Measurements from ENCODE around the gene SERPINA9.
"Not testable (repeated sequence)": the region's sequence is repeated elsewhere in the genome, so short reads cannot be mapped to it uniquely, and the experiment has no call there.

Gene SERPINA9, protein sequence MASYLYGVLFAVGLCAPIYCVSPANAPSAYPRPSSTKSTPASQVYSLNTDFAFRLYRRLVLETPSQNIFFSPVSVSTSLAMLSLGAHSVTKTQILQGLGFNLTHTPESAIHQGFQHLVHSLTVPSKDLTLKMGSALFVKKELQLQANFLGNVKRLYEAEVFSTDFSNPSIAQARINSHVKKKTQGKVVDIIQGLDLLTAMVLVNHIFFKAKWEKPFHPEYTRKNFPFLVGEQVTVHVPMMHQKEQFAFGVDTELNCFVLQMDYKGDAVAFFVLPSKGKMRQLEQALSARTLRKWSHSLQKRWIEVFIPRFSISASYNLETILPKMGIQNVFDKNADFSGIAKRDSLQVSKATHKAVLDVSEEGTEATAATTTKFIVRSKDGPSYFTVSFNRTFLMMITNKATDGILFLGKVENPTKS

DNA sequence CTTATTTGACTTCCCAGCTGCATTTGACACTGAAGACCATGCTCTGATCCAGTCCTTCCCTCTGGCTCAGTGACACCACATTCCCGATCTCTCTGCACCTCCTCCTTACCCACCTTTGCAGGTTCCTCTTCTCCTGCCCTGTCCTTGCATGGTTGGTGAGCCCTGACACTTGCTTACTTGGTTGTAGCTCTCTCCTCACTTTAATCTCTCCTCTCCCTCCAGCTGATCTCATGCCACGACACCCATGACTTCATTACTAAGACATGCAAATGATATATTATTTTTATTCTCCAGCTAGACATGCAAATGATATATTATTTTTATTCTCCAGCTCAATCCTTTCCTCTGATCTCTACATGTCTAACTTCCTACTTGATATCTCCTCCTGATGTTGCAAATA is at the start of gene SERPINA9:
SERPINA9 (minus strand) TSS at position 175 of the 400 bp plus-strand sequence. CDS start 6,357 bp downstream, outside the sequence.
- DNase-seq = no peak

DNA sequence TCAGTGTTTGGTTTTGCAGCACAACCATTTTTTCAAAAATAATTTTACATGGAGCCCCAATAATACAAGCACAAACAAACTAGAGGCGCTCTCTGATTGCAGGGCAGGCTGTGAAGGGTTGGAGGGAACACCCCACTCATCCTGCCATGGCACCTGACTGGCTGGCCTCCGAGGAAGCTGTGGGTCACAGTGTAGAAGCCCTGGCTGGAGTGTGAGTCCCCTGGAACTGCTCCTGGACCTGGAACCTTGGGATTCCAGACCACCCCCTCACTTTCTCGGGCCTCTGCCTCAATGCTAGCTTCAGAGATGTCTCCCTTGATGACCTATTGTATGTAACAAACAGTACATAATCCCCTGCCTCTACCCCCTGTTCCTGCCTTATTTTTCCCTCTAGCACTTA is 48.1 kb upstream of the SERPINA9 start:
- no peak for DNase-seq

DNA sequence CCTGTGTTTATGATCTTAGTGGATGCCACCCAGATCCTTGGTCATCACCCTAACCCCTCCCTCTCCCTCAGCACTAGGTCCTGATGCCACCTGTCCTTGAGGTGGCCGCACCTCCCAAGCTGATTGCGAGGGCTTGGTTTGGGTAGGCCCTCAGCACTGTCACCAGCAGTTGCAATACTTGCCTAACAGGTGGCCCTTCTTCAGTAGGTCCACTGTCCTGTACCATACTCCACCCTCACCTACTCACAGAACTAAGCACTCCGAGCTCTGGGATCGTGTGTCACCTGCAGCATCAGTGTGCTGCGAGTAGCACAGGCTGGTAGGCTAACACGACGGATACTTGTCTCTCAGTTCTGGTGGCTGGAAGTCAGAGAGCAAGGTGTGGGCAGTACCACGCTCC is 47.3 kb upstream of the SERPINA9 start:
- DNase-seq = no peak

DNA sequence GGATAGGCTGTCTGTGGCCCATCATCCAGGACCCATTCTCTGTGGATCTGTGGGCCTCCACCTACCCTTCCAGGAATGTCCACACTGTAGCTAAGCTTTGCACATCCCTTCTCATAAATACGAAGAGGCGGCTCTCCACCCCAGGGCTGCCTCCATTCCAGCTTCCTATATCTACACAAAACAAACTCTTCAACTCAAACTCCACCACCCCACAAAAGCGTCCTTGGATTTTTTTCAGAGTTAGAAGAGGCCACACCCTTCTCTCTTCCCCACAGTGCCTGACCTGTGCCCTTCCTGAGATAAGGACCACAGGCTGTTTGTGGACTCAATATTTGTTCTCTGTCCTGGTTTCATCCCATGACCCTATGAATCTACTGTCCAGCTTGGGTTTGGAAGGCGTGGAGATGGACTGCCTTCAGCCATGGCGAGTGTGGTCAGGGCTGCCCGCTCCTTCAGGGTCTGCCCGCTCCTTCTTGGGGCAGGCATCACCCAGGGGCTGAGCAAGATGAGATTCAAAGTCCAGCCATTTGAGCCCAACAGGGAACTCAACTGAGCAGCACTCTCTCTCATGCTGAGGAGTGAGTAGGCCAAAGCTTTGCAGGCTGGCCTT is 46.2 kb upstream of the SERPINA9 start:
- no peak for DNase-seq

DNA sequence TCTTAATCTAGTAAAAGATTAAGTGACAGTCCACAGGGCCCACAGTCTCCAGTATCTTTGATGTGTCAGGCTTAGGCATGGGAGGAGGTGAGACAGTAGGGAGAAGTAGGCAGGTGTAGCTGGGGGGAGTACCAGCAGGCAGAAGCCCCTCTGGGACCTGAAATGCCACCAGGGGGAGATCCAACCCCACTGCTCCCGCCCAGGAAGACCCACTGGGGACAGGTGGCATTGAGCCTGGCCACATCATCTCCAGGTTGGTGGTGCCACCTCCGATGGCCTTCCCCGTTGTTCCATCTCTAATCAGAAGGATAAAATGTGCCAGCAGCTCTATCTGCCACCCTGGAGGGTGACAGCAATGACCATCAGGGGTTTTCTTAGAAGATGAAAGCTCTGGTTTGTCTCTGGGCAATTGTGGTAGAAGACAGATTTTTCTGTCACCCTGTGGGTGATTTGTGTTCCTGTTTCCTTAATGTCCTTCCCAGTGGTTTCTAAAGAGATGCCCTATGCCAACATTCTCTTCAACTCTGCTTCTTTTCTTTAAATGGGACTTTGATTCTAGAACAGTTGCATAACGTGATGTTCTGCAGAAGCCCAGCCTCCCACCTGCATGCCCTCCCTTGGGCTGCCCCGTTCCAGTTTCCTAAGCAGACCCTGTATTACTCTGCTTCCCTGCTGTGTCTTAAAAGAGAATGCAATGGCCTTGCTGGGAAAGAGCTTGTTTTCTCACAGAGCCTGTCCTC is 45.5 kb upstream of the SERPINA9 start:
- no peak for DNase-seq

DNA sequence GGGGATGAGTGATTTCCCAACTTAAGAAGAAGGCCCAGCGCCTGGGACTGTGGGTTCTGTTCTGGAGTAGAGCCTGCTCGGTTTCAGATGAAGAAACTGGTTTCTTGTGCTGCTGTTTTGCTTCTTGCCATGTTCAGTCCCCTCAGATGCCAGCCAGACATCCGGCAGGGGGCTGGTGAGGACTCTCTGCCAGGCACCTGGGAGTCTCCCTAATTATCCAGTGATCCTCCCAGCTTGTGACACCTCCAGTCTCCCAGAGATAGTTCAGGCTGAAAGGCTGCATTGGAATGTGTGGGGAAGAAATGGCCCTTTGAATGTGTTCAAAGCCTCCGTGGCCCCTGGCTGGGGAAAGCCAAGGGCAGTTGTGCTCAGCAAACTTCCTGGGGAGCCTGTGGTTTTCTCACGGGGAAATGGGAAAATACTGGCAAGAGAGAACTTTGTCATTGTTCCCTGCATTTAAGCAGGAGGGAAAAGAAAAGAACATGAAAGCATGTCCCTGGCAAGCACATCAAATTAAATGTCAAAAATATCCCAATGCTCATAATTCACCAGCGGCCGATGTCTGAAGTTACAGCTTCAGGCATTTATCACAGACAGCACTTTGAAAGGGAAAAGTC is 41.8 kb upstream of the SERPINA9 start:
- DNase-seq = no peak

DNA sequence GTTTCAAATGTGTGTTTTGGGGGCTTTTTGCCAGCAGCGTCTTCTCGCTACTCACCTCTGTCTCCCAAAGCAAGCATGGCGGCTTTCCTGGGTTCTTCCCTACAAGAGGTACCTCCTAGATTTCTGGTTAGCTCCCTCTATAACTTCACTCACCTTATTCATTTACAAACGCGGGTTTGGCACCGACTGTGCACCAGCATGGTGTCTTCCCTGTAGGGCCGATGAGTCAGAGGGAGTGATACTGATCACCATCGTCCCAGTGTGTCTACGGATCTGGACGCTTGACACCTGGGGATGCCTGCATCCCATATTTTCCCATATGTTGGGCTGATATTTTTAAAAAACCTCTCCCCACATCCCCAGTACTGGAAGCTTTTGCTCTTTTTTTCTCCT is 41.2 kb upstream of the SERPINA9 start:
- DNase-seq = no peak

DNA sequence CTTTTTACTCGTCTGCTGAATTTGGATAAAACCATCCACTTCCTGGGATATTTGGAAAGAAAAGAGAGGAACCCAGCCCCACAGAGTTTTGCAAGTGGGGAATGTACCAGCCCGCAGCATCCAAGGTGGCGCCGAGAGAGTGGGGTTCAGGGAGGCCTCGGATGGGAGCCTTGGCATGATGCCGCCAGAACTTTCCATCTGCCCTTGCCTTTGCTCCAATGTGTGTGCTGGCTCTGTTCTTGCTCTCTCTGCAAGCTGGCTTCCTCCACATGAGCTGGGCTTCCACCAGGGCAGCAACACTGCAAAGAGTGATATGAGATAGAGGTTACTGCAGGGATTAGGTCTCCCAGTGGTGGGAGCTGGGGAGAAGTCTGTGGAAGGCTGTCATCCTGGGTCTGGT is 39.9 kb upstream of the SERPINA9 start:
- DNase-seq = no peak

DNA sequence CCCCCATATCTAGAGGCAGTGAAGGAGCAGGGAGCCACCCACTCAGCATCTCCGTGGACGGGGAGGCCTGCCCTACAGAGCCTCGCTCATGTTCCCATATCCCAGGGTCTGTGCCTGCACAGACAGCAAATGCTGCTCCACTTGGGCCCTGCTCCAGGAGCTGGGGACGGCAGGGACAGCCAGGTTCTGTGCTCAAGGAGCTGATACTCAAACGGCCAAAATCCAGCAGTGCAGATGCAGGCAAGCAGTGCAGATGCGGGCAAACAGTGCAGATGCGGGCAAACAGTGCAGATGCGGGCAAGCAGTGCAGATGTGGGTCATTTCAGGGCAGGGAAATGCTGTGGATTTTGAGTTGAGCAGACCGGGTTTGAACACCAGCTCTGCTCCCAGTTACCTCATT is 39.4 kb upstream of the SERPINA9 start:
- no peak for DNase-seq

DNA sequence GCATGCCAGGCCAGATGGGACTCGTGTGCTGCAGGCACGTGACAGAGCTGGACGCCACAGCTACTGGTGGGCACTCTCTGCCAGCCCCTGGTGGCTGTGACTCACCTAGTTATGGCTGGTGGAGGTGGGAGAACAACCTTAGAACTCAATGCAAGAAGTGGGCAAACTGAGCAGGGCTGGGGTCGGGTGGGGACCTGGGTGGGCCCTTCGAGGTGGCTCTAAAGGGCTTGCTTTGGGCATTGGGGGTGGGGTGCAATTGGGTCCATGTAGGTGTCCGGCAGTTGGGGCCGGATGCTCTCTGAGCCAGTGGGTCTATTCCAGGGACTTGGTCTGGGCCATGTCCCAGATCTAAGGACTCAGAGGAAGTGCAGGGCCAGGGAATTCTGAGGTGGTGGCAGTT is 38.4 kb upstream of the SERPINA9 start:
- no peak for DNase-seq

DNA sequence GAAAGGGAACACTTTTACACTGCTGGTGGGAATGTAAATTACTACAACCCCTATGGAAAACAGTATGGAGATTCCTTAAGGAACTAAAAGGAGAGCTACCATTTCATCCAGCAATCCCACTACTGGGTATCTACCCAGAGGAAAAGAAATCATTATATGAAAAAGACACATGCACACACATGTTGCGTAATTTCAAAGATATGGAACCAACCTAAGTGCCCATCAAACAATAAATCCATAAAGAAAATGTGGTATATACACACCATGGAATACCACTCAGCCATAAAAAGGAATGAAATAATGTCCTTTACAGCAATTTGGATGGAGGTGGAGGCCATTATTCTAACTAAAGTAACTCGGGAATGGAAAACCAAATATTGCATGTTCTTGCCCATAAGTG is 34.5 kb upstream of the SERPINA9 start:
- not testable (repeated sequence) for DNase-seq

DNA sequence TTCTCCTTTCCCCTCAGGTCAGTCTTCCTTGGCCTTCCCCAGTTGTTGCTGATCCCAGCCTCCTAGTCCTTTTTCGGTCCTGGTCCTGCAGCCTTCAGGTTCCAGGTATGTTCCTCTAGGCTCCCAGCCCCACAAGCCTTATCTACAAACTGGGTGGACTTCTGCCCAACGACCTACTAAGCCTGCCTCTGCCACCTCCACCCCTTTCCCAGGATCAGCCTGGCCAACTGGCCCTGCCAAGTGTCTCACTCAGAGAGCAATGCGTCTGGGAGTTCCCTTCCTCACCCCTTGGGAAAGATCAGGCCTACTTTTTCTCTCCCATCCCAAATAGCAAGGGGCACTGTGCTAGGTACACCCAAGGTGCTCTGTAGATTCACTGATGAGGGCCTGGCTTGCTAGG is 33.4 kb upstream of the SERPINA9 start, which contains the start of gene SERPINA12:
SERPINA12 (minus strand) TSS at position 114 of the 400 bp plus-strand sequence. CDS start 11,072 bp downstream, outside the sequence.
- no peak for DNase-seq

DNA sequence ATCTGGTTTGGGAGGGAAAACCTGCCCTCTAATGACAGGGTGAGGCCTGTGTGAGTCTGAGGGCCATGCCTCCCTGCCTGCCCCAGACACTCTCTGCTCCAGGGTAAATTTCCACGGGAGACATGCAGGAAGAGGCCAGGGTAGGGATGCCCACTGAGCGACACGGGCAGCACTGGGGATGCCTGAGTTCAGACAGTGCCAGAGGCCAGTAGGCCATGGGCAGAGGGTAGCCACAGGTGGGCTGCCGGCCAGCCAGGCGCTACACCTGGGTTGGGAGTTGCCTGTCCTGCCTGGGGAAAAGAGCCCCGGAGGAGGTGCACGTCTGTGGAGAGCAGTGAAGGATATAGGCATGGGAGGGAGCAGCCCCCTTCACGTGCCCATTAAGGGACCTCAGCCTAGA is 29.6 kb upstream of the SERPINA9 start:
- no peak for DNase-seq

DNA sequence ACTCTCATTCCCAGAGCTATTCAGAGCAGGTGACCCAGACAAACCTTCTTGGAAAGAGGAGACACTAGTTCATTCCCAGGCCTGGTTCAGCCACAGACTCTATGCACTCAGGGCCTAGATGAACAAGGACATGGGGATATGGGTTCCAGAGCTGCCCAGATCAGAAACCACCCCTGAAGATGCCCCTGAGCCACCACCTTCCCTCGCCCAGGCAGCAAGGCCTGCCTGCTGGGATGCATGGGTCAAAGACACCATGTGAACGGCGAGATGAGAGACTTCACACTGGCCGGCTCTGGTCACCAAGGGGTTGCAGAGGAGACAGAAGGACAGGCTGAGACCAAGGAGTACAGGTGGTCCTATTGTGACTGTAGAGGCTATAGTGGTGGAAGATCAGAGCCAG is 29.2 kb upstream of the SERPINA9 start:
- no peak for DNase-seq

DNA sequence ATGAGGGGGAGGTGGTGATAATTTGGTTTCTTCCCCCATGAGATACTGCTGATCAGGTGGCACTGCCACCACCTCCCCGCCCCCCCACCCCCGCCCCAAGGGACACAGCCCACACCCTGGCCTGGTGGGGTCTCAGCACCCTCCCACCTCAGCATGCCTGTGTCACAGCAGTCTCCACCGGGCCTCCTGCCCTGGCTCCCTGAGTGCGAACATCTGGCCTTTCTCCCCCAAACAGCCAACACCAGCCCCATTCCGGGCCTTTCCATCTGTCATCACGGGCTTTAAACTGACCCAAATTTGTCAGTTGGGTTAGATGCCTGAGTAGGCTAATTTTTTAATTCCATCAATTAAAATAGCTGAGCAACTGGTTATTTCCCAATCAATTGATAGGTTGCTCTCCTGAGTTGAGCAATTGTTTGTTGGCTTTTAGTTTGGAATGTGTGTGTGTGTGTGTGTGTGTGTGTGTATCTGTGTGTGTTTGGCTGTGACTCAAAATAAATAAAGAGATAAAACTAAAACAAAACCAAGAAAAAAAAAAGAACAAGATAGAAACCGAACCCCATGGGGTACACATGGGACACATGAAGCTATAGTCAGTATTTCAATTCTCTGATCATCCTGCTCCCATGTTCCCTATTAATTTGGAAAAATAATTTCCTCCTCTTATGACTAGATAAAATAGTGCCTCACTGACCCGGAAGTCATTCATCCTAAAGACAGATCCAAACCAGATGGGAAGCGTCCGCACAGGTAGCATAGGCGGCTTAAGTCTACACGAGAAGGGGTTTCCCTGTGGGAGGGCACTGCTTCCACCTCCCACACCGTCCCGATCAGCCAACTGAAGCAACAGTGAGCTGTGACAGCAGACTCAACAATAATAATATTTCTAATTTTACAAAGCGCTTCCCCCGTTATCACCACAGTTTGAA is 25.9 kb upstream of the SERPINA9 start:
- no peak for DNase-seq

DNA sequence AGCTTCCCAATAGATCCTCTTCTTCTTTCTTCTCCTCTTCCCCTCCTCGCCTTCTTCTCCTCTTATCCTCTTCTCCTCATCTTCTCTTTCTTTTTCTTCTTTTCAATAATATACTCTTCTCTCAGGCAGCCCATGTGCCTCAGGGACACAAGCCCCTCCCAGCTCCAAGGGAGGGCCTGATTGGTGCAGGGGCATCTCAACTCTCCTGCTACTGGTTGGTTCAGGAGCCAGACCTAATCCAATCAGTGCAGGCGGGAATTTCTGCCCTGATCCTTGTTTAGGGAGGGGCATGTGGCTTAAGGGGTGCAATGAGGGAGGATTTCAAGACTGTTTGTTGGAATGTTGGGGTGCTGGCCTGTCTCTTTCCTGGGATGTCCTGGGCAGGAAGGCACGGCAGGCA is 24.3 kb upstream of the SERPINA9 start:
- no peak for DNase-seq

DNA sequence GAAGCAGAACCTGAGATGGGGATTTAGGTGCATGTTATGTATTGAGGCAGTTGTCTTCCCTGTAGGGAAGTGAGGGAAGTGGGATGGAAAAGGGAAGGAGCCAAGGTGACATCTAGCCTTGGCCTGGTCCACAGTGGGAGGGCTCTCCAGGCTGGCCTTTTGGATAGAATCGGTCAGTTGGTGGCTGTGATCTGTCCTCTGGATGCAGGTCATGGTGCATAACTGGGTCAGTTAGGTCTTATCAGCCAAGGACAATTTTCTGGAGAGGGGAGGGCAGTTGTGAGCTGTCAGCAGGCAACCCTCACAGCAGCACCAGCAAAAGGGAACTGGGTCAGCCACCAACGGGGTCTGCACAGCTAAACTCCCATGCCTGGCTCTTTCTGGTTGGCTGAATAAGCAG is 23.7 kb upstream of the SERPINA9 start:
- DNase-seq = no peak

DNA sequence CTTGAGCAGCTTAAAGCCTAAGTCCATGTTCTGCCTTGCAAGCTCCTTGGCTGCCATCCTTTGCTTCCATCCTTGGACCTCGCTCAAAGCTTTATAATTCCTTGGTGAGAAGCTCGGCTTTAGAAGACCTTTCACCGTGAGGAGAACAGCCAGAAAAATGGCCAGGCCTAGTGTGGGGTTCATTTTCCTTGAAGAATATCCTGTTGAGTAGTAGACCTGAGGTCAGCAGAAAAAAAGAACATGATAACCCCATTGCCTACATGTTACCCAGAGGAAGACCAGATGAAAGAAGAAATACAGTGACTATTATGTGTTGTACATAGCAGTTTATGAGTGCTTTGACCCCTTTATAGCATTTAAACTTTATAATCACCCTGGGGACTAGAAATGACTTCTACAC is 22.2 kb upstream of the SERPINA9 start:
- DNase-seq = no peak

DNA sequence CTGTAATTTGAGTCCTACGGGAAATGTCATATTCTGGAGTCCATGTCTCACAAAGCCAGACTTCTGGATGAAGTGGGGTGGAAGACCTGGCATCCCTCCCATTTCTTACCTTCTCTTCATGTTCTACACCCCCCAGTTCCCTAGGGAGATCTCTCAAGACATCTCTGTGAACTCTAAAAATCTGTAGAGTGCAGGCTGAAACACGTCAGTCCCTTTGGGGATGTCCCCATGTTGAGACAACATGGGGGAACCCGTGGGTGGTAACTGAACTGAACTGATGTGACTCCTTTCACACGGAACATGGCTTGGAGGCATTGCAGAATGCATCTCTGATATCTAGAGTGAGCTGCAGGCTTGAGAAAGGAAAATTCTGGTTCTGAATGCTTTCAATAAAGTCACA is 18.1 kb upstream of the SERPINA9 start:
- no peak for DNase-seq

DNA sequence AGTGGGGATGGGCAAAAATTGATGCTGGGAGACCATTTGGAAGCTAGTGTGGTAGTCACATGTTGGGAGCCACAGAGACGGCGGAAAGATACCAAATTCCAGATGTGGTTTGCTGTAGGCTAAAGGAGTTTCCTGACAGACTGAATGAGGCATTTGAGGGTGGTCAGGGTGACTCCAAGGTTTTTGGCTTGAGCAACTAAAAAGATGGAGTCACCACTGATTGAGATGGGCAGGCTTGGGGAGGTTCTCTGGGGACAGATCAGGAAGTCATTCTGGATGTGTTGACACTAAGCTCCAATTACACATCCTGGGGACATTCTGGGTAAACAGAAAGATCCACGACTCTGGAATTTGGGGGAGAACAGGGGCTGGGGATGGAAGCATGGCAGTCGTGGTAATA is 15.5 kb upstream of the SERPINA9 start:
- DNase-seq = no peak

DNA sequence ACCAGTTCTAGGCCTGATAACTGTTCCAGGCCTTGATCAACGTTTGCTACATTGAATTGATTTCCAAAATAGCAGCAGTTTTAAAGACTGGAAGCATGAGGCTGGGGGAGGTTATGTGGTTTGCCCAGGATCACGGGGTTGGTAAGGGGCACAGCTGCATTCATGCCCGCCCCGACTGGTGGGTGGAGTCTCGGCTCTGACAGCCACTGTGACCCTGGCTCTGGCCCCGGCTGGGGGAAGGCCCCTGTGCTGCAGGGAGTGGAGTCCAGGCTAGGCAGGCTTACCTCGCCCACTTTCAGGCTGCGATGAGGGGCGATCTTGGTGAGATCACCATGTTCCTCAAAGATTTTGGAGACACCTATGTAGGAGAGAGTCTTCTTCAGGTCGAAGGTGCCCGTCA is 13.3 kb upstream of the SERPINA9 start:
- DNase-seq = no peak

DNA sequence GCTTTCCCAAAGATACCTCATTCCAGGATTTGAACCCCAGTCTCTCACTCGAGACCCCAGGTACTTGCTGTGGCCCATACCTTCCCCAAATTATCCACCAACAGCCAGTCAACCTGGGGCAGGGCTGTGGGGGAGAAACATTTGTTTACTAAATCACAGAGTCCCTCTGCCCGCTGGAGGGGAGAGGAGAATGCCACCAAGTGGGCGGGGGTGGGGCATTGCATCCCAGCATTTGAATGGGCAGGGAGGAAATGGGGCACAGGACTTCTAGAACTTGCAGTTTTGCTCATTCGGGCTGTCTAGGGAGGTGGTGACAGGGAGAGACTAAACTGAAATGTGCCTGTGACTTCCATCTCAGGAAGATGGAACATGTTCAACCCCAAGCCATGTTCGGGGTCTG is 10.9 kb upstream of the SERPINA9 start:
- no peak for DNase-seq

All from activated naive CD4-positive, alpha-beta T cell treated with anti-CD3 and anti-CD28 coated beads, Interleukin-2, amount 50 U/mL, for 16 hours (primary cell).